ENCODE data around the gene FAM168B. TPM values are rescaled to one million over a fixed set of nuclear protein-coding genes. Genes with fewer than 3 reads are reported as not detected.

The FAM168B gene
- total and polyA plus RNA-seq, 10 of the 15 experiments (the other 5 are each of a cell fraction or from before 2014, with no cell fraction given) = 3.5 to 77.3 (median 45.9) TPM

GRCh38 chr2:131052741-131053263 lies 40.5 kb downstream of the FAM168B start (continued):
- TF ChIP-seq ZBTB11 (CRISPR knock-in tag; IDR thresholded peaks at IDR 0.05) (no peak), SKIL (IDR thresholded peaks at IDR 0.05; ENCODE audit: low read depth, poor library complexity, severe bottlenecking) (no peak)
- TF ChIP-seq, protein P1, sequence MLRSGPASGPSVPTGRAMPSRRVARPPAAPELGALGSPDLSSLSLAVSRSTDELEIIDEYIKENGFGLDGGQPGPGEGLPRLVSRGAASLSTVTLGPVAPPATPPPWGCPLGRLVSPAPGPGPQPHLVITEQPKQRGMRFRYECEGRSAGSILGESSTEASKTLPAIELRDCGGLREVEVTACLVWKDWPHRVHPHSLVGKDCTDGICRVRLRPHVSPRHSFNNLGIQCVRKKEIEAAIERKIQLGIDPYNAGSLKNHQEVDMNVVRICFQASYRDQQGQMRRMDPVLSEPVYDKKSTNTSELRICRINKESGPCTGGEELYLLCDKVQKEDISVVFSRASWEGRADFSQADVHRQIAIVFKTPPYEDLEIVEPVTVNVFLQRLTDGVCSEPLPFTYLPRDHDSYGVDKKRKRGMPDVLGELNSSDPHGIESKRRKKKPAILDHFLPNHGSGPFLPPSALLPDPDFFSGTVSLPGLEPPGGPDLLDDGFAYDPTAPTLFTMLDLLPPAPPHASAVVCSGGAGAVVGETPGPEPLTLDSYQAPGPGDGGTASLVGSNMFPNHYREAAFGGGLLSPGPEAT (IDR thresholded peaks at IDR 0.05; ENCODE audit: low read depth) = no peak

GRCh38 chr2:131050896-131051295 lies 42.4 kb downstream of the FAM168B start:
- 95% methylated on average over 8 of the region's 8 CpGs for WGBS (ENCODE audit: insufficient coverage, insufficient replicate concordance, low lambda C conversion rate, missing lambda C conversion rate)
- ATAC-seq = no peak
- TF ChIP-seq, protein P2, sequence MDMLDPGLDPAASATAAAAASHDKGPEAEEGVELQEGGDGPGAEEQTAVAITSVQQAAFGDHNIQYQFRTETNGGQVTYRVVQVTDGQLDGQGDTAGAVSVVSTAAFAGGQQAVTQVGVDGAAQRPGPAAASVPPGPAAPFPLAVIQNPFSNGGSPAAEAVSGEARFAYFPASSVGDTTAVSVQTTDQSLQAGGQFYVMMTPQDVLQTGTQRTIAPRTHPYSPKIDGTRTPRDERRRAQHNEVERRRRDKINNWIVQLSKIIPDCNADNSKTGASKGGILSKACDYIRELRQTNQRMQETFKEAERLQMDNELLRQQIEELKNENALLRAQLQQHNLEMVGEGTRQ (IDR thresholded peaks at IDR 0.05; ENCODE audit: borderline replicate concordance, low read depth, low read length) = no peak
- TF ChIP-seq, protein P3, sequence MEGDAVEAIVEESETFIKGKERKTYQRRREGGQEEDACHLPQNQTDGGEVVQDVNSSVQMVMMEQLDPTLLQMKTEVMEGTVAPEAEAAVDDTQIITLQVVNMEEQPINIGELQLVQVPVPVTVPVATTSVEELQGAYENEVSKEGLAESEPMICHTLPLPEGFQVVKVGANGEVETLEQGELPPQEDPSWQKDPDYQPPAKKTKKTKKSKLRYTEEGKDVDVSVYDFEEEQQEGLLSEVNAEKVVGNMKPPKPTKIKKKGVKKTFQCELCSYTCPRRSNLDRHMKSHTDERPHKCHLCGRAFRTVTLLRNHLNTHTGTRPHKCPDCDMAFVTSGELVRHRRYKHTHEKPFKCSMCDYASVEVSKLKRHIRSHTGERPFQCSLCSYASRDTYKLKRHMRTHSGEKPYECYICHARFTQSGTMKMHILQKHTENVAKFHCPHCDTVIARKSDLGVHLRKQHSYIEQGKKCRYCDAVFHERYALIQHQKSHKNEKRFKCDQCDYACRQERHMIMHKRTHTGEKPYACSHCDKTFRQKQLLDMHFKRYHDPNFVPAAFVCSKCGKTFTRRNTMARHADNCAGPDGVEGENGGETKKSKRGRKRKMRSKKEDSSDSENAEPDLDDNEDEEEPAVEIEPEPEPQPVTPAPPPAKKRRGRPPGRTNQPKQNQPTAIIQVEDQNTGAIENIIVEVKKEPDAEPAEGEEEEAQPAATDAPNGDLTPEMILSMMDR (IDR thresholded peaks at IDR 0.05 in 2 of 3, conservative IDR thresholded peaks at IDR 0.05 in 1 of 3; ENCODE audit: control insufficient read depth in 2 of 3, extremely low read depth in 1 of 3, insufficient read depth in 1 of 3, low read depth in 3 of 3, low read length in 3 of 3) = no peak
- TF ChIP-seq SP1 (IDR thresholded peaks at IDR 0.05; ENCODE audit: low read depth, low read length) (no peak), RAD21 (IDR thresholded peaks at IDR 0.05; ENCODE audit: insufficient read depth, low read depth, low read length) (no peak)
- RAD21 ChIA-PET (ENCODE audit: unreplicated experiment) = no interaction called here
- Histone ChIP-seq H3K4me1 (ENCODE audit: control insufficient read depth, insufficient read depth, low read length) (no peaks in the 10 kb centered on the region), H3K9ac (ENCODE audit: control insufficient read depth, insufficient read depth, low read length) (no peak overlapping the region), H3K27me3 (replicated peaks in 1 of 2; ENCODE audit: control insufficient read depth in 2 of 2, insufficient read depth in 2 of 2, low read length in 1 of 2) (no peaks in the 10 kb centered on the region), H2AFZ (ENCODE audit: control insufficient read depth, low read depth, low read length) (no peak overlapping the region), H3K27ac (ENCODE audit: control insufficient read depth, insufficient read depth) (no peak overlapping the region), H3K4me3 (no peak overlapping the region), H3K79me2 (ENCODE audit: control insufficient read depth, insufficient read depth, low read length) (no peaks in the 10 kb centered on the region), H3K4me2 (ENCODE audit: control insufficient read depth, insufficient read depth) (no peak overlapping the region), H3K36me3 (ENCODE audit: control insufficient read depth in 2 of 2, insufficient read depth in 2 of 2, low read length in 1 of 2) (peaks cover 43 to 50% of the 10 kb centered on the region in 2 experiments), H3K9me3 (replicated peaks; ENCODE audit: control insufficient read depth, insufficient read depth, low read length) (no peaks in the 10 kb centered on the region), H4K20me1 (ENCODE audit: control insufficient read depth, insufficient read depth) (peaks cover 5% of the 10 kb centered on the region; the same call in 1 of the 2 replicates)
- CTCF ChIA-PET = no interaction called here
- intact Hi-C loops (cut with micrococcal nuclease; ENCODE audit: unreplicated experiment) = no loop called here
- POLR2A ChIA-PET = interaction anchor here (0.5 kb wide), 1 partner anchor 453 kb away, joined by 3 read pairs; no protein-coding TSS in a partner anchor
- no peak for FAIRE-seq
- in situ Hi-C loops (cut with MboI) = no loop called here
- no peak for DNase-seq (ENCODE audit: low read depth, low spot score)
- no TSS peak for BruUV-seq (replicated peaks)
- SMC1A ChIA-PET (ENCODE audit: uncharacterized antibody, unreplicated experiment) = no interaction called here
